ENCODE measurements around the gene CRYGC. TPM values are rescaled to one million over a fixed set of nuclear protein-coding genes. Genes with fewer than 3 reads are reported as not detected.

CRYGC gene
- total RNA-seq, 2 experiments from 2014 or later: not detected

DNA sequence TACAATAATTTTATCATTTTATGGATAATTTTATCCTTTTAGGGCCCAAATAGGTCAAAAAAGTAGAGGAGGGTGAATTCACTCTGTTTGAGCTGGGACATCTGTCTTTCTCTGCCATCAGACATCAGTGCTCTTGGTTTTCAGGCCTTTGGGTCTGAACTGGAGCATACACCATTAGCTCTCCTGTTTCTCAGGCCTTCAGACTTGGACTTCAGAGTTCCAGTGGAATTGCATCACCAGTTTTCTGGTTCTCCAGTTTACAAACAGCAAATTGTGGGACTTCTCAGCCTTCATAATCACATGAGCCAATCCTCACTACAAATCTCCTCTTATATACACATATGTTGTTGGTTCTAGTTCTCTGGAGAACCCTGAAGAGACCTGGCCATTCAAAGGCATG is 39.2 kb downstream of the CRYGC start:
- ATAC-seq (ENCODE audit: poor library complexity): no peak
- H3K4me1 Mint-ChIP-seq (ENCODE audit: low read depth): no peaks in the 10 kb centered on the region
- CTCF ChIA-PET: interaction anchor here (1.4 kb wide), 1 partner anchor 12 kb away, joined by 3 read pairs; no protein-coding TSS in a partner anchor

DNA sequence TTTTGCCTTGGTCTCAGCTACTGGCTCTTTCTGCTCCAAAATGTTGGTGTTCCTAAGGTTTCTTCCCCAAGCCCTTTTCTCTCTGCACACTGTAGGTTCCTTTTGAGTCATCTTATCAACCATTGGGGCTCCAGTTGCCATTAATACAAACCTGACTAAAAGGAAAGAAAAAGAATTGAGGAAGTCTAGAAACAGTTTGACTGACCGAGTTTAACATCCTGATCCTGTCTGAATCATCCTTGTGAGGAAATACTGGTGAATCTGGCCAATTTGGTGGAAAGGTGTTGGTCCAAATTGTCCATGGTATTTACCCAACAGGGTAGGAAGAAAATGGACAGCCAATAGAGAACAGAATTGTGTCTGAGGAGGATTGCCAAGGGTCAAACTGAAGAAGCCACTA is 43.6 kb downstream of the CRYGC start:
- H3K4me1 ChIP-seq (ENCODE audit: insufficient read depth, low read length): no peaks in the 10 kb centered on the region
- H3K4me3 ChIP-seq (ENCODE audit: low read length): no peak overlapping the region
- Mint-ChIP-seq H3K9me3 (peaks cover 3% of the 10 kb centered on the region), H3K36me3 (ENCODE audit: low read depth) (no peaks in the 10 kb centered on the region), H3K27ac (no peak overlapping the region), H3K27me3 (peaks cover 6% of the 10 kb centered on the region), H3K4me1 (ENCODE audit: low read depth) (no peaks in the 10 kb centered on the region), H3K4me3 (no peak overlapping the region)
- H3K27me3 ChIP-seq (ENCODE audit: control insufficient read depth in 1 of 2, insufficient read depth in 2 of 2, low read length in 2 of 2): no peaks in the 10 kb centered on the region
- intact Hi-C loops (cut with DNase I, micrococcal nuclease): no loop called here
- H3K36me3 ChIP-seq (ENCODE audit: insufficient read depth, low read length): no peaks in the 10 kb centered on the region
- H3K27ac ChIP-seq (ENCODE audit: low read depth in 1 of 2, low read length in 2 of 2): no peak overlapping the region
- DNase-seq: no peak
- ATAC-seq (ENCODE audit: poor library complexity): no peak
- ChIA-PET CTCF (no interaction called here), POLR2A (no interaction called here)
- peaks cover 0 to 5% of the 10 kb centered on the region in 2 experiments for H3K9me3 ChIP-seq (ENCODE audit: control insufficient read depth in 1 of 2, insufficient read depth in 1 of 2, low read length in 2 of 2)
- TF ChIP-seq, protein P1, sequence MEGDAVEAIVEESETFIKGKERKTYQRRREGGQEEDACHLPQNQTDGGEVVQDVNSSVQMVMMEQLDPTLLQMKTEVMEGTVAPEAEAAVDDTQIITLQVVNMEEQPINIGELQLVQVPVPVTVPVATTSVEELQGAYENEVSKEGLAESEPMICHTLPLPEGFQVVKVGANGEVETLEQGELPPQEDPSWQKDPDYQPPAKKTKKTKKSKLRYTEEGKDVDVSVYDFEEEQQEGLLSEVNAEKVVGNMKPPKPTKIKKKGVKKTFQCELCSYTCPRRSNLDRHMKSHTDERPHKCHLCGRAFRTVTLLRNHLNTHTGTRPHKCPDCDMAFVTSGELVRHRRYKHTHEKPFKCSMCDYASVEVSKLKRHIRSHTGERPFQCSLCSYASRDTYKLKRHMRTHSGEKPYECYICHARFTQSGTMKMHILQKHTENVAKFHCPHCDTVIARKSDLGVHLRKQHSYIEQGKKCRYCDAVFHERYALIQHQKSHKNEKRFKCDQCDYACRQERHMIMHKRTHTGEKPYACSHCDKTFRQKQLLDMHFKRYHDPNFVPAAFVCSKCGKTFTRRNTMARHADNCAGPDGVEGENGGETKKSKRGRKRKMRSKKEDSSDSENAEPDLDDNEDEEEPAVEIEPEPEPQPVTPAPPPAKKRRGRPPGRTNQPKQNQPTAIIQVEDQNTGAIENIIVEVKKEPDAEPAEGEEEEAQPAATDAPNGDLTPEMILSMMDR (IDR thresholded peaks at IDR 0.05): no peak

More for the DNA sequence above, 39.2 kb downstream of the CRYGC start:
- Histone ChIP-seq H3K27ac (ENCODE audit: low read depth in 1 of 2, low read length in 2 of 2) (no peak overlapping the region), H3K9me3 (ENCODE audit: control insufficient read depth in 1 of 2, insufficient read depth in 1 of 2, low read length in 2 of 2) (peaks cover 0 to 5% of the 10 kb centered on the region in 2 experiments), H3K27me3 (ENCODE audit: control insufficient read depth in 1 of 2, insufficient read depth in 2 of 2, low read length in 2 of 2) (no peaks in the 10 kb centered on the region), H3K36me3 (ENCODE audit: insufficient read depth, low read length) (no peaks in the 10 kb centered on the region), H3K4me1 (ENCODE audit: insufficient read depth, low read length) (no peaks in the 10 kb centered on the region), H3K4me3 (ENCODE audit: low read length) (no peak overlapping the region)
- TF ChIP-seq, protein P1 (IDR thresholded peaks at IDR 0.05): no peak
- Mint-ChIP-seq H3K27me3 (no peaks in the 10 kb centered on the region), H3K27ac (no peak overlapping the region), H3K36me3 (ENCODE audit: low read depth) (no peaks in the 10 kb centered on the region), H3K4me3 (no peak overlapping the region), H3K9me3 (peaks cover 3% of the 10 kb centered on the region)
- intact Hi-C loops (cut with DNase I, micrococcal nuclease): no loop called here
- DNase-seq: no peak
- POLR2A ChIA-PET: interaction anchor here (0.8 kb wide), 1 partner anchor 16 kb away, joined by 3 read pairs; no protein-coding TSS in a partner anchor

DNA sequence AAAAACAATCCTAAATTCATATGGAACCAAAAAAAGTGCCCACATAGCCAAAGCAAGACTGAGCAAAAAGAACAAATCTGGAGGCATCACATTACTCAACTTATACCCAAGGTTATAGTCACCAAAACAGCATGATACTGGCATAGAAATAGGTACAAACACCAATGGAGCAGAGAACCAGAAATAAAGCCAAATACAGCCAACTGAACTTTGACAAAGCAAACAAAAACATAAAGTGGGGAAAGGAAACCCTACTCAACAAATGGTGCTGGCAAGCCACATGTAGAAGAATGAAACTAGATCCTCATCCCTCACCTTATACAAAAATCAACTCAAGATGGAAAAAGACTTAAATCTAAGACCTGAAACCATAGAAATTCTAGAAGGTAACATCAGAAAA is 45.8 kb downstream of the CRYGC start:
- H3K9me3 Mint-ChIP-seq: peaks cover 1% of the 10 kb centered on the region

More for the DNA sequence above, 45.8 kb downstream of the CRYGC start:
- no peak overlapping the region for H3K27ac ChIP-seq (ENCODE audit: low read depth in 1 of 2, low read length in 2 of 2)
- CTCF ChIA-PET: no interaction called here
- H3K4me3 Mint-ChIP-seq: no peak overlapping the region
- no peak overlapping the region for H3K27ac Mint-ChIP-seq
- H3K4me3 ChIP-seq (ENCODE audit: low read length): no peak overlapping the region
- no peaks in the 10 kb centered on the region for H3K36me3 Mint-ChIP-seq (ENCODE audit: low read depth)
- POLR2A ChIA-PET: no interaction called here
- H3K27me3 Mint-ChIP-seq: peaks cover 6% of the 10 kb centered on the region
- no peak for DNase-seq
- ATAC-seq (ENCODE audit: poor library complexity): no peak
- no peaks in the 10 kb centered on the region for H3K36me3 ChIP-seq (ENCODE audit: insufficient read depth, low read length)
- H3K27me3 ChIP-seq (ENCODE audit: control insufficient read depth in 1 of 2, insufficient read depth in 2 of 2, low read length in 2 of 2): no peaks in the 10 kb centered on the region
- TF ChIP-seq, protein P1 (IDR thresholded peaks at IDR 0.05): no peak
- intact Hi-C loops (cut with DNase I, micrococcal nuclease): no loop called here
- no peaks in the 10 kb centered on the region for H3K9me3 ChIP-seq (ENCODE audit: control insufficient read depth in 1 of 2, insufficient read depth in 1 of 2, low read length in 2 of 2)
- no peaks in the 10 kb centered on the region for H3K4me1 Mint-ChIP-seq (ENCODE audit: low read depth)
- H3K4me1 ChIP-seq (ENCODE audit: insufficient read depth, low read length): no peaks in the 10 kb centered on the region

Other genes with a start within 250 kb of the CRYGC start
- gene PLEKHM3, start 104.3 kb downstream of the CRYGC start, total RNA-seq: 10 to 100 TPM; 11.3 to 11.6 TPM
- gene CRYGD, start 5.3 kb downstream of the CRYGC start, total RNA-seq: not detected
- gene CRYGB, start 16.3 kb upstream of the CRYGC start, total RNA-seq: not detected
- gene CRYGA, start 33.8 kb upstream of the CRYGC start, total RNA-seq: not detected
- gene C2orf80, start 60.2 kb upstream of the CRYGC start, total RNA-seq: not detected
- 1 to 10 TPM; 3.0 to 3.4 TPM for gene IDH1, start 125.2 kb upstream of the CRYGC start, total RNA-seq
- gene PIKFYVE, start 136.4 kb upstream of the CRYGC start, total RNA-seq: 10 to 100 TPM; 29.3 to 29.9 TPM

All from CD4-positive, alpha-beta T cell (primary cell).